ENCODE results near the gene IKZF2. TPM values are rescaled to one million over a fixed set of nuclear protein-coding genes. Genes with fewer than 3 reads are reported as not detected.

IKZF2 gene
- total and polyA plus RNA-seq, 9 donors, result 0.52 to 7.4 (median 5.0) TPM

GRCh38 chr2:213187833-213188532 is 36.6 kb upstream of the IKZF2 start:
- Histone ChIP-seq H3K27me3 (no peaks in the 10 kb centered on the region), H3K9me3 (no peaks in the 10 kb centered on the region), H3K4me1 (ENCODE audit: insufficient read depth) (no peaks in the 10 kb centered on the region), H3K27ac (no peak overlapping the region), H3K36me3 (no peaks in the 10 kb centered on the region), H3K4me3 (no peak overlapping the region)
- TF ChIP-seq POLR2A (IDR thresholded peaks at IDR 0.05) (no peak), EP300 (IDR thresholded peaks at IDR 0.05) (no peak)
- TF ChIP-seq, protein P1, sequence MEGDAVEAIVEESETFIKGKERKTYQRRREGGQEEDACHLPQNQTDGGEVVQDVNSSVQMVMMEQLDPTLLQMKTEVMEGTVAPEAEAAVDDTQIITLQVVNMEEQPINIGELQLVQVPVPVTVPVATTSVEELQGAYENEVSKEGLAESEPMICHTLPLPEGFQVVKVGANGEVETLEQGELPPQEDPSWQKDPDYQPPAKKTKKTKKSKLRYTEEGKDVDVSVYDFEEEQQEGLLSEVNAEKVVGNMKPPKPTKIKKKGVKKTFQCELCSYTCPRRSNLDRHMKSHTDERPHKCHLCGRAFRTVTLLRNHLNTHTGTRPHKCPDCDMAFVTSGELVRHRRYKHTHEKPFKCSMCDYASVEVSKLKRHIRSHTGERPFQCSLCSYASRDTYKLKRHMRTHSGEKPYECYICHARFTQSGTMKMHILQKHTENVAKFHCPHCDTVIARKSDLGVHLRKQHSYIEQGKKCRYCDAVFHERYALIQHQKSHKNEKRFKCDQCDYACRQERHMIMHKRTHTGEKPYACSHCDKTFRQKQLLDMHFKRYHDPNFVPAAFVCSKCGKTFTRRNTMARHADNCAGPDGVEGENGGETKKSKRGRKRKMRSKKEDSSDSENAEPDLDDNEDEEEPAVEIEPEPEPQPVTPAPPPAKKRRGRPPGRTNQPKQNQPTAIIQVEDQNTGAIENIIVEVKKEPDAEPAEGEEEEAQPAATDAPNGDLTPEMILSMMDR (IDR thresholded peaks at IDR 0.05), result no peak
- DNase-seq, result no peak
- intact Hi-C loops (cut with DNase I), result no loop called here
- WGBS, 3 donors, result 22 to 38% (median 24%) methylated on average over 5 of the region's 5 CpGs

- Histone ChIP-seq H3K36me3 (no peaks in the 10 kb centered on the region), H3K27ac (no peak overlapping the region), H3K4me1 (ENCODE audit: insufficient read depth) (no peaks in the 10 kb centered on the region), H3K9me3 (no peaks in the 10 kb centered on the region), H3K27me3 (no peaks in the 10 kb centered on the region), H3K4me3 (no peak overlapping the region)
- intact Hi-C loops (cut with DNase I), result no loop called here
- TF ChIP-seq, protein P1 (IDR thresholded peaks at IDR 0.05), result no peak
- TF ChIP-seq EP300 (IDR thresholded peaks at IDR 0.05) (no peak), POLR2A (IDR thresholded peaks at IDR 0.05) (no peak)
- DNase-seq, result no peak
- 57 to 64% (median 60%) methylated on average over 3 of the region's 3 CpGs for WGBS, 3 donors
These were observed 36.0 kb upstream of the IKZF2 start for GRCh38 chr2:213187386-213187785.

GRCh38 chr2:213185147-213185822 is 33.9 kb upstream of the IKZF2 start:
- TF ChIP-seq, protein P1 (IDR thresholded peaks at IDR 0.05), result no peak
- TF ChIP-seq POLR2A (IDR thresholded peaks at IDR 0.05) (no peak), EP300 (IDR thresholded peaks at IDR 0.05) (no peak)
- H3K27me3 ChIP-seq, result no peaks in the 10 kb centered on the region
- no peak overlapping the region for H3K27ac ChIP-seq
- H3K4me3 ChIP-seq, result no peak overlapping the region
- no peaks in the 10 kb centered on the region for H3K4me1 ChIP-seq (ENCODE audit: insufficient read depth)
- no peaks in the 10 kb centered on the region for H3K36me3 ChIP-seq
- DNase-seq, result no peak
- H3K9me3 ChIP-seq, result no peaks in the 10 kb centered on the region
- intact Hi-C loops (cut with DNase I), result no loop called here
- 82 to 88% (median 87%) methylated on average over 3 of the region's 3 CpGs for WGBS, 3 donors

- TF ChIP-seq EP300 (IDR thresholded peaks at IDR 0.05) (no peak), POLR2A (IDR thresholded peaks at IDR 0.05) (no peak)
- TF ChIP-seq, protein P1 (IDR thresholded peaks at IDR 0.05), result no peak
- Histone ChIP-seq H3K4me3 (no peak overlapping the region), H3K27ac (no peak overlapping the region), H3K27me3 (no peaks in the 10 kb centered on the region), H3K4me1 (ENCODE audit: insufficient read depth) (no peaks in the 10 kb centered on the region), H3K36me3 (no peaks in the 10 kb centered on the region), H3K9me3 (no peaks in the 10 kb centered on the region)
- intact Hi-C loops (cut with DNase I), result no loop called here
- DNase-seq, result no peak
These were observed 30.3 kb upstream of the IKZF2 start for GRCh38 chr2:213181712-213182111.

Measured in ovary (tissue), 9 donors.